GM19467 (cell line): ENCODE measurements around the gene MT1A.

ENCODE experiments used
- ATAC-seq: cut with Tn5 transposase; IDR thresholded peaks from one replicate; pipeline ENCODE4 v1.9.1; 2021; ENCODE audit warnings: mild to moderate bottlenecking, moderate library complexity; ENCODE audit not compliant: unreplicated experiment

Gene MT1A

GRCh38 chr16:56675685-56676210 lies 37.3 kb downstream of the MT1A start:
- no peak for ATAC-seq

GRCh38 chr16:56677474-56677873 lies 39.0 kb downstream of the MT1A start:
- no peak for ATAC-seq

GRCh38 chr16:56679078-56679730 lies 40.7 kb downstream of the MT1A start:
- ATAC-seq: no peak

GRCh38 chr16:56679818-56680217 lies 41.4 kb downstream of the MT1A start:
- no peak for ATAC-seq

- ATAC-seq: peak; percentile 93
Observed at GRCh38 chr16:56681939-56682702, 43.7 kb downstream of the MT1A start, which contains the start of gene MT1X. Gene MT1X, plus strand, starts transcription at chr16:56682470. Its CDS starts 71 bp downstream, at chr16:56682541.

- ATAC-seq: peak; percentile 3
Observed at GRCh38 chr16:56682703-56683397, 44.4 kb downstream of the MT1A start.

GRCh38 chr16:56683424-56684172 lies 45.1 kb downstream of the MT1A start:
- no peak for ATAC-seq

- no peak for ATAC-seq
Observed at GRCh38 chr16:56684256-56684925, 45.9 kb downstream of the MT1A start.

GRCh38 chr16:56684926-56685590 lies 46.6 kb downstream of the MT1A start:
- ATAC-seq: no peak

- ATAC-seq: no peak
Observed at GRCh38 chr16:56686758-56687157, 48.3 kb downstream of the MT1A start.

GRCh38 chr16:56688762-56689161 lies 50.3 kb downstream of the MT1A start:
- no peak for ATAC-seq

GRCh38 chr16:56689171-56689570 lies 50.7 kb downstream of the MT1A start:
- no peak for ATAC-seq
